ENCODE data around the gene RAB7A.

The RAB7A gene

DNA sequence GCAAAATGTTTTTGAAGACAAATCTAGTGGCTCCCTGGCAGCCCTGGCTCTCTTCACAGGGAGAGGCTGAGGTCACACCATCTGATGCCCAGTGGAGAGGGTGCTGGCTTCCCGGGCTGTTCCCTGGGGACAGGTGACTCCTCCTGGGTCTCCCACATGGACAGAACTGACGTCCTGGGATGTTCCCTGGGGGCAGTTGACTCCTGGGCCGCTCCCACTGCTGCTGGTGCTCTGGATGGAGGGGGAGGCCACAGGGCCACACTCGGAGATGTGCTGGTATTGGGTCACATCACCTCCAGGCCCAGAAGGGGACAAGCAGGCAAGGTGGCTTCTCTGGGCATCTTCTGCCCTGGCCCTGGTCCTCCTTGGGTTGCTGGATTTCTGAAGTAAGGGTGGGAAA, 125.6 kb downstream of the RAB7A start:
- no peak for DNase-seq (ENCODE audit: low spot score)

DNA sequence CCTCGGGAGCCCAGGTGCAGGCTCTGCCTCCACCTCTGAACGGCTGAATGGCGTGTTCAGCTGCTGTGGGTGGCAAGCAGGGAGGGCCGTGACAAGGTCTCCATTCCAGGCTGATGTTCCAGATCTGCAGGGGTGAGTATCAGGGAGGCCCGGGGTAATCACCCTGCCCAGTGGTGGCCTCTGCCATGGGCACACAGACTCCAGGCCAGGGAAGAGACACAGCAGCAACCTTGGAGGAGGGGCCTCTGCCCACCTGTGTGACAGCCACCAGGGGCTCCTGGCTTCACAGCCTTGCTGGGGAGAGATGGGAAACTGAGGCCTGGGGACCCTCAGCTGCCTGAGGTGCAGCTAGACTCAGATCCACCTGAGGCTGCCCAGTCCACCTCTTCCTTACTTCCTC, 127.8 kb downstream of the RAB7A start:
- DNase-seq (ENCODE audit: low spot score) = no peak

DNA sequence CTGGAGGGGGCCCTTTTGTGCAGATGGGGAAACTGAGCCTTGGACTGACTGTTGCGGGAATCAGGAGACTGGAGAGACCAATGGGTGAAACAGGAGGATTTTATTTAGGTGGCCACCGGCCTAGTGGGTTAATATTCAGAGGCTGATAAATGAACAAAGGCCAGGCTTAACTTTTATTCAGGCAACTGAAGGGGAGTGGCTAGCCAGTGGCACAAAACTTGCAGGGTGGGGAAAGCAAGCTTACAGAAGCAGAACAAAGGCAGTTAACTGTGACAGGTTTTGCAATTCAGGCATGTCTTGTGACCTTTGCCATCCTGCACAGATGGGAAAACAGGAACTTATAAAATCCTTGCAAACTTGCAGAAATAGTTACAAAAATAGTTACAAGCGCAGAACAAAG, 128.5 kb downstream of the RAB7A start:
- no peak for DNase-seq (ENCODE audit: low spot score)

DNA sequence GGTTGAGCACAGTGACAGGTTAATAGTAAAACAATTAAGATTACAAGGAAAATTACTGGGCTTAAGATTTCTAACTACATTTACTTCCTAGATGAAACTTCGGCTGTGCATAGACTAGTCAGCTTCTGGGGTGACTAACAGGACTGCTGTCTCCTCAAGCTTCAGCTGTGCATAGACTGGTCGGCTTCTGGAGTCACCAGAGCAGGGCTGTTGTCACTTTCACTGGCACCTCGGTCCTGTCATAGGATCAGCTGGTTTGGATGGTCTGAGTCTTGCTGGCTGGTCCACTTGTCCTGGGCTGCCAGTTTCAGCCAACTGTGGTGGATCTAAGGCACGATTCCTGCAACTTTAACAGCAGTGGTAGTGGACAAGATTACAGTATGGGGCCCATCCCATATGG, 129.6 kb downstream of the RAB7A start:
- DNase-seq (ENCODE audit: low spot score) = no peak

DNA sequence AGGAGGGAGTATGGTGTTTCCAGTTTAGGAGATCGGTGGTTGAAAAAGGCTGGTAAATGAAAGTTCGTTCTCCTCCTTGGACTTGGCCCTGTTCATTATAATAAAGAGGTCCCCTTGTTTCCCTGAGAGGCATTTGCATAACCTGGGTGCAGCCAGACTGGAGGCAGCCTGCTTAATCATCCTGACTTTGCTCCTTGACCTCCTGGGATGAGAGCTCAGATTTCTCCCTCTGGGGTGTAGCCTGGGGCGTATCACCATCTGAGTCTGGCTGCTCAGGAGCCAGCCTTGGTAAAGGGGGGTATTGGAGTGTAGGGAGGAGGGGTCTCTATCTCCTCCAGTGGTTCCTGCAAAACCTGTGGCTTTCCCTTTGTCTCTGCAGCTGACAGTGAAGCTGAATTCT, 132.2 kb downstream of the RAB7A start:
- DNase-seq (ENCODE audit: low spot score) = no peak

DNA sequence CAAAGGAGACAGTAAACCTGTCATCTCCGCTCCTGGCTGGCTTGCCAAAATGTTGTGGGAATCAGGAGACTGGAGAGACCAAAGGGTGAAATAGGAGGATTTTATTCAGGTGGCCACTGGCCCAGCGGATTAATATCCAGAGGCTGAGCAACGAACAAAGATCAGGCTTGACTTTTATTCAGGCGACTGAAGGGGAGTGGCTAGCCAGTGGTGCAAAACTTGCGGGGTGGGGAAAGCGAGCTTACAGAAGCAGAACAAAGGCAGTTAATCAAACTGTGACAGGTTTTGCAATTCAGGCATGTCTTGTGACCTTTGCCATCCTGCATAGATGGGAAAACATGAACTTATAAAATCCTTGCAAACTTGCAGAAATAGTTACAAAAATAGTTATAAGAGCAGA, 133.6 kb downstream of the RAB7A start:
- DNase-seq (ENCODE audit: low spot score) = no peak

DNA sequence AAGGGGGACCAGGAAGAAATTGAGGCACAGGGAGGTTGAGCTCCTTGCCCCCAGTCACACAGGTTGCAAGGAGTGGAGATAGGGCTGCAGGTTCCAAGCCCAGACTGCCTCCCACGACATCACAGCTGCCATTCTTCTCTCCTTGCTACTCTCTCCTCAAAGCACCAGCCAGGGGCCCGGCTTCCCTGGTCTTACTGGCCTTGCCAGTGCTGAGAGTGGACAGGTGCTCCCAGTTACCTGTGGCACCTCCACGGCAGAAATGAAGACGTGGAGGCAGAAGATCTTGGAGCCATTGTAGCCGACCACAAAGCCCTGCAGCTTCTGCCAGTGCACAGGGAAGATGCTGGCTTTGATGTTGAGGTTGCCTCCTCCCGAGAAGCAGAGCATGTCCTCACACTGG, 135.5 kb downstream of the RAB7A start:
- DNase-seq (ENCODE audit: low spot score) = no peak

DNA sequence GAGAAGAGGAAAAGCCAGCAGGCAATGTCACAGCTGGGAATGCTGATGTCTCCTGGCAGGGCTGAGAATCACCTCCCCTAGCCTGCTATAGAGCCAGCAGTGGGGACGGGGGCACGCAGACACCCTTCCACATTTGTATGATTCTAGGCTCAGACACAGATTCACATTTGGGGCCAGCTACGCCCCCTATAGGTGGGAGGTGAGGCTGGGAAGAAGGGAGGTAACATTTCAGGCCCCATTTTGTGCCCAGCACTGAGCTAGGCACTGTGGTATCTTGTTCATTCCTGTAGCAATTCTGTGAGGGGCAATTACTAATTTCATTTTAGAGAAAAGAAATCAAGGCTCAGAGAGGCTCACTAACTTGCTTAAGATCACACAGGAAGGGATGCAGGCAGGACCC, 137.6 kb downstream of the RAB7A start:
- DNase-seq (ENCODE audit: low spot score) = no peak

All from left forelimb (tissue), 1 donor.